Panc1 (cell line): ENCODE results near the gene ADCY4. TPM values are rescaled to one million over a fixed set of nuclear protein-coding genes. Genes with fewer than 3 reads are reported as not detected.

Source experiments
- ATAC-seq: fragments of 200-7000 bp; cut with Tn5 transposase; 2 replicates; pipeline ENCODE4 v1.9.1; 2020; ENCODE audit warnings: mild to moderate bottlenecking, moderate library complexity
- BruUV-seq: library from RNA; stranded (reverse); fragments of 400-500 nt; replicated peaks from 2 replicates; lab custom pipeline; 2021; lab: Mats Ljungman, UMichigan
- CTCF ChIA-PET: fragments of 300-600 bp; sonication (Branson Sonifier 250); formaldehyde crosslinking; loops from one replicate; lab custom pipeline; 2022; ENCODE audit warnings: antibody characterized with exemption; lab: Charles Lee
- POLR2A ChIA-PET: fragments of 300-600 bp; sonication (Branson Sonifier 250); formaldehyde crosslinking; loops from one replicate; lab custom pipeline; 2022; ENCODE audit warnings: antibody characterized with exemption; lab: Charles Lee
- DNase-seq: peaks from one replicate; pipeline ENCODE4 v3.0.0-alpha.2; 2010; ENCODE audit warnings: low read depth, low spot score
- H3K27ac ChIP-seq: 2 replicates; pipeline ENCODE4 v1.5.1; 2011; ENCODE audit warnings: mild to moderate bottlenecking, low read length, inconsistent platforms
- H3K27me3 ChIP-seq: fragments of 200-500 bp; sonication (Bioruptor generic); 2 replicates; pipeline ENCODE4 v1.6.0; 2014; ENCODE audit warnings: low read length, inconsistent platforms; ENCODE audit not compliant: control insufficient read depth, insufficient read depth
- H3K36me3 ChIP-seq: fragments of 200-500 bp; sonication (Bioruptor generic); 2 replicates; pipeline ENCODE4 v1.5.1; 2014; ENCODE audit warnings: inconsistent platforms, mild to moderate bottlenecking, low read length, moderate library complexity; ENCODE audit not compliant: control insufficient read depth, insufficient read depth
- H3K4me1 ChIP-seq: 2 replicates; pipeline ENCODE4 v1.5.1; 2011; ENCODE audit warnings: inconsistent platforms, mild to moderate bottlenecking, low read length, moderate library complexity; ENCODE audit not compliant: control insufficient read depth, insufficient read depth
- H3K4me3 ChIP-seq, 2 experiments: 2 replicates each; pipeline ENCODE4 v1.5.1; 2011 to 2012; ENCODE audit warnings: low read depth in 2 of 2, low read length in 2 of 2, mild to moderate bottlenecking in 2 of 2, inconsistent platforms in 1 of 2, moderate library complexity in 1 of 2
- H3K9me3 ChIP-seq: fragments of 200-500 bp; sonication (Bioruptor generic); 2 replicates; pipeline ENCODE4 v1.5.1; 2014; ENCODE audit warnings: low read depth, mild to moderate bottlenecking, inconsistent platforms, low read length, moderate library complexity; ENCODE audit not compliant: control insufficient read depth, insufficient read depth
- CTCF ChIP-seq: fragments of 450-650 bp; IDR thresholded peaks from 2 replicates; pipeline ENCODE4 v1.5.1; 2017; ENCODE audit warnings: mild to moderate bottlenecking
- POLR2AphosphoS5 ChIP-seq: IDR thresholded peaks from 2 replicates; pipeline ENCODE4 v1.6.1; 2012; ENCODE audit warnings: mild to moderate bottlenecking, low read depth, low read length, moderate library complexity
- SIN3A ChIP-seq: IDR thresholded peaks from 2 replicates; pipeline ENCODE4 v1.6.1; 2012; ENCODE audit warnings: low read depth, mild to moderate bottlenecking, low read length, moderate library complexity, borderline replicate concordance; ENCODE audit not compliant: insufficient read depth
- TCF7L2 ChIP-seq: IDR thresholded peaks from 2 replicates; pipeline ENCODE4 v1.6.1; 2011; ENCODE audit warnings: mild to moderate bottlenecking, low read depth, low read length, inconsistent platforms
- in situ Hi-C: cut with HindIII; loops from 2 replicates; pipeline ENCODE4 v1.10.0; 2016; ENCODE audit warnings: low sequenced_read_pairs, low pct_unique_long_range_greater_than_20kb
- intact Hi-C: fragments of 100-400 bp; cut with micrococcal nuclease; formaldehyde crosslinking; loops from one replicate; pipeline ENCODE4 v1.10.0; 2022; ENCODE audit not compliant: unreplicated experiment
- total RNA-seq: library from RNA; stranded (reverse); gene quantifications from one replicate; pipeline ENCODE4 v1.2.1, GENCODE V29; 2021; ENCODE audit not compliant: unreplicated experiment
- TF ChIP-seq, protein P1 (sequence below), 2 experiments: IDR thresholded peaks; 2 replicates each; pipeline ENCODE4 v1.6.1; 2011 to 2012; ENCODE audit warnings: low read depth in 2 of 2, control low read depth in 1 of 2, low read length in 1 of 2, mild to moderate bottlenecking in 1 of 2, moderate library complexity in 1 of 2; ENCODE audit not compliant: insufficient read depth in 1 of 2

ADCY4 gene
- total RNA-seq, 1 experiment from 2014 or later, result 0.21 TPM

GRCh38 chr14:24347134-24347533, 12.3 kb upstream of the ADCY4 start:
- Histone ChIP-seq H3K36me3 (no peaks in the 10 kb centered on the region), H3K4me1 (no peaks in the 10 kb centered on the region), H3K27me3 (no peaks in the 10 kb centered on the region), H3K27ac (no peak overlapping the region), H3K9me3 (no peaks in the 10 kb centered on the region), H3K4me3 (no peak overlapping the region)
- DNase-seq, result no peak
- ChIA-PET POLR2A (no interaction called here), CTCF (no interaction called here)
- in situ Hi-C loops (no loop called here), intact Hi-C loops (no loop called here)
- BruUV-seq, result no TSS peak
- ATAC-seq, result no peak
- TF ChIP-seq TCF7L2 (no peak), POLR2AphosphoS5 (no peak), SIN3A (no peak), CTCF (no peak)
- TF ChIP-seq, protein P1, sequence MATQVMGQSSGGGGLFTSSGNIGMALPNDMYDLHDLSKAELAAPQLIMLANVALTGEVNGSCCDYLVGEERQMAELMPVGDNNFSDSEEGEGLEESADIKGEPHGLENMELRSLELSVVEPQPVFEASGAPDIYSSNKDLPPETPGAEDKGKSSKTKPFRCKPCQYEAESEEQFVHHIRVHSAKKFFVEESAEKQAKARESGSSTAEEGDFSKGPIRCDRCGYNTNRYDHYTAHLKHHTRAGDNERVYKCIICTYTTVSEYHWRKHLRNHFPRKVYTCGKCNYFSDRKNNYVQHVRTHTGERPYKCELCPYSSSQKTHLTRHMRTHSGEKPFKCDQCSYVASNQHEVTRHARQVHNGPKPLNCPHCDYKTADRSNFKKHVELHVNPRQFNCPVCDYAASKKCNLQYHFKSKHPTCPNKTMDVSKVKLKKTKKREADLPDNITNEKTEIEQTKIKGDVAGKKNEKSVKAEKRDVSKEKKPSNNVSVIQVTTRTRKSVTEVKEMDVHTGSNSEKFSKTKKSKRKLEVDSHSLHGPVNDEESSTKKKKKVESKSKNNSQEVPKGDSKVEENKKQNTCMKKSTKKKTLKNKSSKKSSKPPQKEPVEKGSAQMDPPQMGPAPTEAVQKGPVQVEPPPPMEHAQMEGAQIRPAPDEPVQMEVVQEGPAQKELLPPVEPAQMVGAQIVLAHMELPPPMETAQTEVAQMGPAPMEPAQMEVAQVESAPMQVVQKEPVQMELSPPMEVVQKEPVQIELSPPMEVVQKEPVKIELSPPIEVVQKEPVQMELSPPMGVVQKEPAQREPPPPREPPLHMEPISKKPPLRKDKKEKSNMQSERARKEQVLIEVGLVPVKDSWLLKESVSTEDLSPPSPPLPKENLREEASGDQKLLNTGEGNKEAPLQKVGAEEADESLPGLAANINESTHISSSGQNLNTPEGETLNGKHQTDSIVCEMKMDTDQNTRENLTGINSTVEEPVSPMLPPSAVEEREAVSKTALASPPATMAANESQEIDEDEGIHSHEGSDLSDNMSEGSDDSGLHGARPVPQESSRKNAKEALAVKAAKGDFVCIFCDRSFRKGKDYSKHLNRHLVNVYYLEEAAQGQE (IDR thresholded peaks at IDR 0.05; ENCODE audit: insufficient read depth in 1 of 2, low read depth in 2 of 2, low read length in 1 of 2), result no peak

DNA sequence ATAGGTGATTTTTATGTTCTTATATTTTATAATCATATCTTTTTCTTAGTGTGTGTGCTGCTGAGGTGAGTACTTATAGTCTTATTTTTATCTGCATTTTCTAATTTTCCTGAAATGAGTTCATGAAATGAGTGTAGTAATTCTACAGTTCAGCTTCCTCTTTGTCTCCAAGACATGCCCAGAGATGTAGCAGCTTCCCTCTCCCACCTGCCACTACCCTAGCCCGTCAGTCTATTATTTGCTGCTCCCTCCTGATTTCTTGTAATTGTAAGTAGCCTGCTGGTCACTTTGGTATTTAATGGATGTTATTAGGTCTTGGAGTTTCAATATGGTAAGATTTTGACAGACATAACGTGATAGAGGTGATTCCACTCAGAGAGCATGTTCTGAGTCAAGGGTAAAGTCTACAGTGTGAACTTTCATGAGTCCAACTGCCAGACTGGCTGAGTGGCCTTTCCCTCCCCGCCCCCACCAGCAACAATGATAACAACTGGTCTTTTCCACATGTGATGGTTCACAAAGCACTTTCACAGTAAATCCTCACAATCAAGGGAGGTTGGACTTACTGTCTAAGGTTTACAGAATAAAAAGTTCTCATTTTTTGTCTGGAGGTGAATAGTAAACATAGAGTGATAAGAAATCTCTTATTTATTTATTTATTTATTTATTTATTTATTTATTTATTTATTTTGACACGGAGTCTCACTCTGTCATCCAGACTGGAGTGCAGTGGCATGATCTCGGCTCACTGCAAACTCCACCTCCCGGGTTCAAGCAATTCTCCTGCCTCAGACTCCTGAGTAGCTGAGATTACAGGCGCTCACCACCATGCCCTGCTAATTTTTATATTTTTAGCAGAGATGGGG, 9.2 kb upstream of the ADCY4 start:
- TF ChIP-seq TCF7L2 (no peak), SIN3A (no peak), CTCF (no peak), POLR2AphosphoS5 (no peak)
- TF ChIP-seq, protein P1 (IDR thresholded peaks at IDR 0.05; ENCODE audit: insufficient read depth in 1 of 2, low read depth in 2 of 2, low read length in 1 of 2), result no peak
- CTCF ChIA-PET, result no interaction called here
- Histone ChIP-seq H3K4me1 (no peaks in the 10 kb centered on the region), H3K27ac (no peak overlapping the region), H3K36me3 (no peaks in the 10 kb centered on the region), H3K27me3 (no peaks in the 10 kb centered on the region; the same call in 1 of the 2 replicates), H3K4me3 (no peak overlapping the region), H3K9me3 (no peaks in the 10 kb centered on the region)
- intact Hi-C loops (no loop called here), in situ Hi-C loops (no loop called here)
- DNase-seq (no peak), ATAC-seq (no peak)
- no TSS peak for BruUV-seq
- POLR2A ChIA-PET, result no interaction called here
